NCI-H187 (cell line): ENCODE measurements around the gene VAMP1.
"Not testable (repeated sequence)": the region's sequence is repeated elsewhere in the genome, so short reads cannot be mapped to it uniquely, and the experiment has no call there.

Experiments
- DNase-seq, 2 experiments: peaks; one replicate each; lab custom pipeline; 2025; lab: John Stamatoyannopoulos, UW

VAMP1 gene

GRCh38 chr12:6470375-6471163 is at the start of gene VAMP1:
Gene VAMP1, minus strand, starts transcription at chr12:6470677. Its CDS starts 146 bp downstream, at chr12:6470531.
- peak; percentile 91 to 92 for DNase-seq

GRCh38 chr12:6520186-6520585 is 49.7 kb upstream of the VAMP1 start:
- no peak for DNase-seq

DNA sequence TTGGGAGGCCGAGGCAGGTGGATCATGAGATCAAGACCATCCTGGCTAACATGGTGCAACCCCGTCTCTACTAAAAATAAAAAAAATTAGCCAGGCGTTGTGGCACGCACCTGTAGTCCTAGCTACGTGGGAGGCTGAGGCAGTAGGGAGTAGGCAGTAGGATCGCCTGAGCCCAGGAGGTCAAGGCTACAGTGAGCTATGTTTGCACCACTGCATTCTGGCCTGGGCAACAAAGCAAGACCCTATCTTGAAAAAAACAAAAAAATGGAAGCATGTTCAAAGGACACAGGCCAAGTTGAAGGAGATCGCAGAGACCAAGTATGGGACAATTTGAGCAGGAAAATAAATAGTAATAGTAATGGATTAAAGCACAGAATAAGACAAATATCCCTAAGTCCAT is 37.6 kb upstream of the VAMP1 start:
- no peak for DNase-seq

DNA sequence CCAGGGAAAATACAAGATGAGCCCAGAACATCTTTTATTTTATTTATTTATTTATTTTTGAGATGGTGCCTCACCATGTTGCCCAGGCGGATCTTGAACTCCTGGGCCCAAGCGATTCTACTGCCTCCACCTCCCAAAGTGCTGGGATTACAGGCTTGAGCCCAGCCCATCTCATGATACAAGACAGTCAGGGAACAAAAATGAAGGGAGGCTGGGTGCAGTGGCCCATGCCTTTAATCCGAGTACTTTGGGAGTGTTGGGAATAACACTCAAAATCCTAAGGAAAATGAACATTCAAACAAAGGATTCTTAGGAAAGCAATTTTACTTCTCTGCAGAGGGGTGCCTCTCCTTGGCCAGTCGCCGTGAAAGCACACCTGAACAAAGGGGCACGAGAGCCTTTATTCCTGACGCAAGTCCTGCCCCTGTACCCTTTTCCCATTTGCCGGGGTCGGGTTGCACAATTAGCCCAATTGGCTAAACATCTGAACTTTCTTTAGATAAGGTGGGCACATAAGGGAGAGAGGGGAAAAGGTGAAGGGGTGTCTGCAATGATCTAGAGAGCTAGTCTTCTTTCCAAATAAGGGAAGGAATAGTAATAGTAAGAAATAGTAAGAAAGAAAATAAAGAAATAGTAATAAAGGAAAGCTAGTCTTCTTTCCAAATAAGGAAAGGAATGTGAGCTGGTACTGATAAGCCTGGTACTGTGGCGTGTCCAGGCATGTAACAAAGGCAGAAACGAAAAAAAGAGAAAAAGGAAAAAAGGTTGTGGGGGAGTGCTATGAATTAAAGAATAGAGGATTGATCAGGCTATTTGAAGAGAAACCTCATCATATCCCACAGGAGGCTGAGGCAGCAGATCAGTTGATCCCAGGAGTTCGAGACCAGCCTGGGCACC is 36.9 kb upstream of the VAMP1 start:
- DNase-seq = no peak

DNA sequence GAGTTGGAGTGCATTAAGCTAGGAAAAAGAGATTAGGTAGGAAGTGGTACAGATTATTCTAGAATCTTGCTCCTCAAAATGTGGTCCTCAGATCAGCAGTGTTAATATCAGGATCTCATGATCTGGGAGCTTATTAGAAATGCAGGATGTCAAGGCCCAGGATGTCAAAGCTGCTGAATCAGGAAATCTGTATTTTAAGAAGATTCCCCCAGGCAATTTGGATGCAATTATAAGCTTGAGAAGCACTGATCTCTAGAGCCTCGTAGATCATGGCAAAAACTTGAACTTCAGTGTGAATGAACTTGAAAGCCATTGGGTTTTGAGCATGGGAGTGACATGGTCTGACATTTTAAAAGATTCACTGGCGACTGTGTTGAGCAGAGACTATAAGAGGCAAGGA is 30.0 kb upstream of the VAMP1 start:
- DNase-seq = no peak

GRCh38 chr12:6497291-6497690 is 26.8 kb upstream of the VAMP1 start:
- DNase-seq = not testable (repeated sequence)

- DNase-seq = no peak
Measured at GRCh38 chr12:6494968-6495367, 24.5 kb upstream of the VAMP1 start.

GRCh38 chr12:6494258-6494743 is 23.8 kb upstream of the VAMP1 start:
- no peak for DNase-seq

- DNase-seq = peak; percentile 88
Measured at GRCh38 chr12:6493497-6494257, 23.2 kb upstream of the VAMP1 start, which contains the start of gene NCAPD2. Gene NCAPD2, plus strand, starts transcription at chr12:6494102. Its CDS starts 997 bp downstream, at chr12:6495099.

- DNase-seq = peak; percentile 92 to 97
Measured at GRCh38 chr12:6492838-6493496, 22.5 kb upstream of the VAMP1 start, which contains the start of gene MRPL51. Gene MRPL51, minus strand, starts transcription at chr12:6493262. Its CDS starts 126 bp downstream, at chr12:6493136.

DNA sequence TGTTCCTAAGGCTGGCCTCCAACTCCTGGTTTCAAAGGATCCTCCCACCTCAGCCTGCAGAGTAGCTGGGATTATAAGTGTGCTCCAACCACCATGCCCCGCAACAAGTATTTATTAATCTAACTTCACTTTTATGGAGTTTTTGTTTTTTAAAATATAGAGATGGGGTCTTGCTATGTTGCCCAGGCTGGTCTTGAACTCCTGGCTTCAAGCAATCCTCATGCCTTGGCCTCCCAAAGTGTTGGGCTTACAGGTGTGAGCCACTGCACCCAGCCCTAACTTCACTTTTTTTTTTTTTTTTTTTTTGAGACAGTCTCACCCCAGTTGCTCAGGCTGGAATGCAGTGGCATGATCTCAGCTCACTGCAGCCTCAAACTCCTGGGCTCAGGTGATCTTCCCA is 20.2 kb upstream of the VAMP1 start:
- DNase-seq = not testable (repeated sequence)

DNA sequence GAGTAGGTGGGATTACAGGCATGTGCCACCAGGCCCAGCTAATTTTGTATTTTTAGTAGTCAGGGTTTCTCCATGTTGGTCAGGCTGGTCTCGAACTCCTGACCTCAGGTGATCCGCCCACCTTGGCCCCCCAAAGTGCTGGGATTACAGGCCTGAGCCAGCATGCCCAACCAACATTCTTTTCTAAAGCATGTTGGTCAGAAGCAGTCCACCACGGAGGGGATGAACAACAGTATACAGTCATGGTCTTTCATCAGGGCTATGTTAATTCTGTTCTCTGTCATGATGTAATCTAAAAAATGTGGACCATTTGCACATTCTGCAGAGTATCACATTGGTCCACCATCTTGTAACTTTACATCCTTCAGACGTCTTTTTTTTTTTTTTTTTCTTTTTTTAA is 19.0 kb upstream of the VAMP1 start:
- DNase-seq = no peak

GRCh38 chr12:6488240-6488639 is 17.8 kb upstream of the VAMP1 start:
- no peak for DNase-seq

DNA sequence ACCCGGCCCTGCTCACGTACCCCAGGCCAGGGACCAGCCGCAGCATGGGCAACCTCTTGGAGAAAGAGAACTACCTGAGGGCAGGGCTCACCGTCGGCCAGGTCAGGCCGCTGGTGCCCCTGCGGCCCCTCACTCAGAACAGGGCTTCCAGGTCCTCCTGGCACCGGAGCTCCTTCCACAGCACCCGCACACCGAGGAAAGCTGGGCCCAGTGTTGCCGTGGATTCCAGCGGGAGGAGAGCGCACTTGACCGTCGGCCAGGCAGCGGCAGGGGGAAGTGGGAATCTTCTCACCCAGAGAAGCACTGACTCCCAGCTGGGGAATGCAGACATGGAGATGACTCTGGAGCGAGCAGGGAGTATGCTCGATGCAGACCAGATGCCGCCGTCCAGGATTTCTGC is 7.9 kb upstream of the VAMP1 start:
- no peak for DNase-seq

- DNase-seq = not testable (repeated sequence)
Measured at GRCh38 chr12:6477601-6478377, 7.3 kb upstream of the VAMP1 start.

DNA sequence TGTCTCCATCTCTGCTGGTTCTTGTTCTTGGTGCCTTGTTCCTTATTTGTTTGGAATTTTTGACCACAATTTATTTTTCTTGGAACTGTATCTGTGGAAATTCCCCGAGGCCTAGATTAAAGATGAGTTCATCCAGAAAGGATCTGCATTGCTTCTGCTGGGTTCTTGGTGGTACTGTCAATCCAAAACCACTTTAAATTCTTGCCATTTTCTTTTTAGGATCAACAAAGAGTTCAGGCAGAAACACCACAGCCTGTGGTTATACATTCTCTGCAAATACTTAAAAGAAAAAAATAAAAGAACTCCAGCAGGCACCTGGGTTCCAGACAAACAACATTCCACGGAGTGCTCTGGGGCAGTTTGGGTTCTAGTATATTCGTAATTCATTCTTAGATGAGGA is 6.0 kb upstream of the VAMP1 start:
- DNase-seq = no peak

- DNase-seq = not testable (repeated sequence)
Measured at GRCh38 chr12:6475233-6475975, 4.9 kb upstream of the VAMP1 start.

GRCh38 chr12:6472491-6472890 is 2.0 kb upstream of the VAMP1 start:
- DNase-seq = no peak

DNA sequence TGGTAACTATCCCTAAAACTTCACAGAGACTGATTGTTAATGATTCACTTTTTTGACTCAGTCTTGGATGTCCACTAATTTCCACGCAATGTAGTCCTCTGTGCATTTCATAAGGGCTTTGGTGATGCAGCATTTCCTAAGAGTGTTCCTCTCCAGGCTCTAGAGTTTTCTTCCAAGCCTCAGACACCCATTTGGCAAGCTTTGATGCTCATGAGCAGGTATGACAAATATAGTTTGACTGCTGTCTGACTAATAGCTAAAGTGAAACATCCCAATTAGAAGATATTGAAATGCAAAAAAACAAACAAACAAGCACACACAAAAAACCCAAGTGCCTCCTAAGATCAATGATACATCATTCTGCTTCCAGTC is 1.5 kb upstream of the VAMP1 start:
- no peak for DNase-seq
